Activated CD4-positive, alpha-beta memory T cell treated with anti-CD3 and anti-CD28 coated beads, Interleukin-2, amount 10 ng/mL, durations not matched to agents 7 days and 5 days (primary cell): Measurements from ENCODE around the gene TSPAN9. TPM values are rescaled to one million over a fixed set of nuclear protein-coding genes. Genes with fewer than 3 reads are reported as not detected.

Experiments
- CTCF ChIA-PET: fragments of 350-600 bp; sonication (Branson Sonifier 250); formaldehyde crosslinking; loops from one replicate; lab custom pipeline; 2021; ENCODE audit warnings: antibody characterized with exemption, inconsistent platforms; lab: Charles Lee
- POLR2A ChIA-PET: fragments of 350-600 bp; sonication (Branson Sonifier 250); formaldehyde crosslinking; loops from one replicate; lab custom pipeline; 2021; ENCODE audit warnings: antibody characterized with exemption; lab: Charles Lee
- DNase-seq: peaks from one replicate; pipeline ENCODE4 v3.0.0-alpha.2; 2020
- H3K27ac Mint-ChIP-seq: one replicate; pipeline ENCODE4 v1.8.0; 2021; ENCODE audit warnings: mild to moderate bottlenecking, mixed read lengths
- H3K27me3 Mint-ChIP-seq: one replicate; pipeline ENCODE4 v1.8.0; 2021; ENCODE audit warnings: mixed read lengths
- H3K36me3 Mint-ChIP-seq: one replicate; pipeline ENCODE4 v1.8.0; 2021; ENCODE audit warnings: low read depth, mixed read lengths
- H3K4me1 Mint-ChIP-seq: one replicate; pipeline ENCODE4 v1.8.0; 2021; ENCODE audit warnings: mixed read lengths
- H3K4me3 Mint-ChIP-seq: one replicate; pipeline ENCODE4 v1.8.0; 2021; ENCODE audit warnings: mild to moderate bottlenecking, mixed read lengths
- H3K9me3 Mint-ChIP-seq: one replicate; pipeline ENCODE4 v1.8.0; 2021; ENCODE audit warnings: mixed read lengths
- total RNA-seq, 2 experiments: library from RNA; stranded (reverse); gene quantifications; one replicate each; pipeline ENCODE4 v1.2.3, GENCODE V29; 2021

The TSPAN9 gene
- total RNA-seq, 2 experiments from 2014 or later, result 0.18 to 0.28 TPM

DNA sequence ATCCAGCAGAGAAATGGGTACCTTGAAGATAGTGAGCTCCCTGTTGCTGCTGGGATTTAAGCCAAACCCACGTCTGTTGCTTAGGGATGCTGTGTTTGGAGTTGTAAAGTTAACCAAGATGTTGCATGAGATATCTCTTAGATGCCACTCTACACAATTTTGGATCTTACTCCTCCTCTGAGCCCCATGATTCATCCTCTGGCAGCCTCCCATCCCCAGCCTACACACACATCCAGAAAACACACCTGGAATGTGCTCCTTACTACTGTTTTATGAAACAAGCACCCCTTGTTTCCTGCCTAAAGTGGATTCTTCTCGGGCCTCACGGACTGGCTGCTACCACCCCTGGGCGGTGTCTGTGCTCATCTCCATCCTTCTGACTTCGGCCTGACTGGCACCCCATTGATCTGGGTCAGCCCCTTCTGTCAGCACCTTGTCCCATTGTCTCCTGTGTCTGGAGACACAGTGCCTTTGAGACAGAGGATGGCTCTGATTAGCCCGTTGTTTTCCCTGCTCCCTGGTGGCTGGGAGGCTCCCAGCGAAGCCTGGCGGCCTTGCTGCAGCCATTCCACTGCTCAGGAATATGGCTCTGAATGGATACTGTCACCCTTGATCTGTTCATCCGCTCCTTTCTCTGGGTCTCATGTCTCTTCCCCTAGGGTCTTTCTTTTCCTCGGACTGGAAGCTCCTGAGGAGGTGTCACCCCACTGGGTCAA is 24.3 kb downstream of the TSPAN9 start:
- ChIA-PET POLR2A (no interaction called here), CTCF (no interaction called here)
- Mint-ChIP-seq H3K27me3 (peaks cover 3% of the 10 kb centered on the region), H3K27ac (no peak overlapping the region), H3K4me3 (no peak overlapping the region), H3K4me1 (no peaks in the 10 kb centered on the region), H3K36me3 (no peaks in the 10 kb centered on the region), H3K9me3 (peaks cover 6% of the 10 kb centered on the region)
- DNase-seq, result no peak

- H3K9me3 Mint-ChIP-seq, result peaks cover 5% of the 10 kb centered on the region
- peaks cover 3% of the 10 kb centered on the region for H3K27me3 Mint-ChIP-seq
- DNase-seq, result no peak
- no peak overlapping the region for H3K4me3 Mint-ChIP-seq
- no peaks in the 10 kb centered on the region for H3K4me1 Mint-ChIP-seq
- H3K27ac Mint-ChIP-seq, result no peak overlapping the region
- ChIA-PET CTCF (no interaction called here), POLR2A (no interaction called here)
- H3K36me3 Mint-ChIP-seq, result no peaks in the 10 kb centered on the region
Measured at GRCh38 chr12:3102771-3103410, 25.7 kb downstream of the TSPAN9 start.

DNA sequence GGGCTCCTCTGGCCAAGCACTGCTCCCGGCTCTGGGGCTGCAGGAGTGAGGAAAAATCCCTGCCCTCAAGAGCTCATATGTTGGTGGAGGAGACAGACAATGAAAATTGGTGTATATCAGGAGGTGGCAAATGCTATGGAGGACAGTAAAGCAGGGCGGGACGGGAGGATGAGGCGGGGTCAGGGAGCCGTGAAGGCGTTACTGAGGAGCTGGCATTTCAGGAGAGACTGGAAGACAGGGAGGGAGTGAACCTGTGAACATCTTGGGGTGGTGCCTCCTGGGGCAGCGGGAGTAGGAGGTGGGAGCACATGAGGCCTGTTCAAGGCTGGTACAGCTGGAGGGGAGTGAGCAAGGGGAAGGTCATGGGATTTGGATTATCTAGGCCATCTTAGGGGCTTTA is 26.6 kb downstream of the TSPAN9 start:
- no peak overlapping the region for H3K27ac Mint-ChIP-seq
- no peak overlapping the region for H3K4me3 Mint-ChIP-seq
- peaks cover 5% of the 10 kb centered on the region for H3K9me3 Mint-ChIP-seq
- no peaks in the 10 kb centered on the region for H3K4me1 Mint-ChIP-seq
- H3K36me3 Mint-ChIP-seq, result no peaks in the 10 kb centered on the region
- no peak for DNase-seq
- CTCF ChIA-PET, result no interaction called here
- peaks cover 3% of the 10 kb centered on the region for H3K27me3 Mint-ChIP-seq
- POLR2A ChIA-PET, result no interaction called here

DNA sequence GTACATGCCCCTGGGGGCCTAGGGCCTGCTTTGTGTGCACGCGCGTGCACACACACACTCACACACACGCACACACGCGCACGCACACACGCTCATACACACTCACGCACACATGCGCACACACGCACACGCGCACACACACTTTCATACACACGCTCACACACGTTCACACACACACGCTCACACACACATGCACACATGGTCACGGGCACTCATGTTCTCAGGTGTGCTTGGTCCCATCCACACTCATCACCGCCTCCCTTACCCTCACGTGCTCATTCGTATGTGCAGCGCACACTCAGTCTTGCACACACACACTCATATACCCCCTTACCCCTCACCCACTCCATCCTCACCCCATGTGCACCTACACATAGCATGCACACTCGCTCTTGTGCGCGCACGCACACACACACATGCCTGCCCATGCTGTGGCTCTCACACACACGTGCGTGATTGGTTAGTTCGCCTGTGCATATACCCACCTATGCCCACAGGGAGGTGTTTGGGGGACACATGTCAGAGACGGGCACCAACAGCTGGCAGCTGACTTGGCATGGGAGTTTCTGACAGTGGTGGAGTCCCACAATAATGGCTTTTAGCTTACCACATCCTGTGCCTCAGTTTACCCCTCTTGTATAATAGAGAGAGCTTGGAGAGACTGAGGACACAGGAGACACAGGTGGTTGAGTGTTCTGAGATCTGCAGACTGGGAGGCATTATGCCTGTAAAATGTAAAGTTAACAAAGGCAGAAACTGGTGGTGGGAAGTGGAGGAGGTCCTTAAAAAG is 28.7 kb downstream of the TSPAN9 start:
- Mint-ChIP-seq H3K27ac (no peak overlapping the region), H3K4me3 (no peak overlapping the region), H3K36me3 (no peaks in the 10 kb centered on the region), H3K9me3 (no peaks in the 10 kb centered on the region), H3K27me3 (no peaks in the 10 kb centered on the region), H3K4me1 (no peaks in the 10 kb centered on the region)
- ChIA-PET POLR2A (no interaction called here), CTCF (no interaction called here)
- DNase-seq, result no peak

- Mint-ChIP-seq H3K4me3 (no peak overlapping the region), H3K27ac (no peak overlapping the region), H3K36me3 (no peaks in the 10 kb centered on the region), H3K9me3 (no peaks in the 10 kb centered on the region), H3K27me3 (peaks cover 1% of the 10 kb centered on the region), H3K4me1 (no peaks in the 10 kb centered on the region)
- DNase-seq, result no peak
- POLR2A ChIA-PET, result no interaction called here
- CTCF ChIA-PET, result no interaction called here
Measured at GRCh38 chr12:3106579-3106978, 29.4 kb downstream of the TSPAN9 start.

GRCh38 chr12:3107071-3107583 is 29.9 kb downstream of the TSPAN9 start:
- Mint-ChIP-seq H3K4me3 (no peak overlapping the region), H3K9me3 (no peaks in the 10 kb centered on the region), H3K27me3 (peaks cover 4% of the 10 kb centered on the region), H3K27ac (no peak overlapping the region), H3K4me1 (no peaks in the 10 kb centered on the region), H3K36me3 (no peaks in the 10 kb centered on the region)
- ChIA-PET CTCF (no interaction called here), POLR2A (no interaction called here)
- no peak for DNase-seq

DNA sequence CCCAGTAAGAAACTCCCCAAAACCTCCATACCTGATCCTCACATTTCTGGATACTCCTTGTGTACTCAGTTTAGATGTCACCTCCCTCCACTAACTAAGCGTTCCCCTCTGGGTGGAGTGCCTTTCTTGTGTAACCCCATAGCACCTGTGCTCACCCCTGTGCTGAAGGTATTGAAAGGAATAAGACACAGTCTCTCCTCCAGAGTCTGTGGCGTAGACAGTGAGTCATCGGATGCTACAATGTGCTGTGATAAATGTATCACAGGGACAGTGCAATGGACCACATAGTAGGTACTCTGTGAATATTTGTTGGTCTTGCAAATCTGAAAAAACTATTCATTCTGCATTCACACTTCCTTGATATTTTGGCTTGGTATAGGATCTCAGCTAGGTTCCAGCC is 30.8 kb downstream of the TSPAN9 start:
- Mint-ChIP-seq H3K36me3 (no peaks in the 10 kb centered on the region), H3K27me3 (peaks cover 7% of the 10 kb centered on the region), H3K4me1 (no peaks in the 10 kb centered on the region), H3K4me3 (no peak overlapping the region), H3K27ac (no peak overlapping the region), H3K9me3 (no peaks in the 10 kb centered on the region)
- CTCF ChIA-PET, result no interaction called here
- POLR2A ChIA-PET, result no interaction called here
- no peak for DNase-seq

- H3K27ac Mint-ChIP-seq, result no peak overlapping the region
- H3K36me3 Mint-ChIP-seq, result no peaks in the 10 kb centered on the region
- no peak overlapping the region for H3K4me3 Mint-ChIP-seq
- CTCF ChIA-PET, result no interaction called here
- no peak for DNase-seq
- H3K4me1 Mint-ChIP-seq, result no peaks in the 10 kb centered on the region
- POLR2A ChIA-PET, result no interaction called here
- no peaks in the 10 kb centered on the region for H3K9me3 Mint-ChIP-seq
- H3K27me3 Mint-ChIP-seq, result peaks cover 12% of the 10 kb centered on the region
Measured at GRCh38 chr12:3110578-3110977, 33.4 kb downstream of the TSPAN9 start.

DNA sequence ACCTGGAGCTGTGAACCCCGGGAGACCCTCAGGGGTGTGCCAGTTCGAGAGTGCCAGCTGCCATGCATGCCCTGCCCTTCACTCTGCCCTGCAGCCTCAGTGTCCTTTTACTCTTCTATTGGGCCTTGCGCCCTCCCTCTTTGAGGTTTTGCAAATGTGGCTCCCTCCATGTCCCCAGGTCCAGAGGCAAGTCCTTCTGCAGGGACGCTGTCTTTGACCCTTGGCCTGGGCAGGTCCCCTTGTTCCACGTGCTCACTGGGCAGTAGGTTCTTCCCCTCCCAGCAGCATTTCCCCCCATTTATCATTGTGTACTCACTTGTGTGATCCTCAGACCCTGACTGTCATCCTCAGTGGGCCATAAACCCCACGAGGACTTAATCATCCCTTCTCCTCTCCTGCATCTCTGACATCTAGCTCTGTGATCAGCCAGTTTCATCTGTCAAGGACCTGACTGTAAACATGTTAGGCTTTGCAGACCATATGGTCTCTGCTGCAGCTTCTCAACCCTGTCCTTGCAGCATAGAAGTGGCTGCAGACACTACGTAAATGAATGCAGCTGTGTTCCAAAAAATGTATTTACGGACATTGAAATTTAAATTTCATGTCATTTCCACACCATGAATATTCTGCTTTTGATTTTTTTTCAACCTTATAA is 36.6 kb downstream of the TSPAN9 start:
- no peak overlapping the region for H3K4me3 Mint-ChIP-seq
- peaks cover 13% of the 10 kb centered on the region for H3K27me3 Mint-ChIP-seq
- H3K27ac Mint-ChIP-seq, result no peak overlapping the region
- no peaks in the 10 kb centered on the region for H3K9me3 Mint-ChIP-seq
- DNase-seq, result no peak
- ChIA-PET POLR2A (no interaction called here), CTCF (no interaction called here)
- no peaks in the 10 kb centered on the region for H3K36me3 Mint-ChIP-seq
- no peaks in the 10 kb centered on the region for H3K4me1 Mint-ChIP-seq

DNA sequence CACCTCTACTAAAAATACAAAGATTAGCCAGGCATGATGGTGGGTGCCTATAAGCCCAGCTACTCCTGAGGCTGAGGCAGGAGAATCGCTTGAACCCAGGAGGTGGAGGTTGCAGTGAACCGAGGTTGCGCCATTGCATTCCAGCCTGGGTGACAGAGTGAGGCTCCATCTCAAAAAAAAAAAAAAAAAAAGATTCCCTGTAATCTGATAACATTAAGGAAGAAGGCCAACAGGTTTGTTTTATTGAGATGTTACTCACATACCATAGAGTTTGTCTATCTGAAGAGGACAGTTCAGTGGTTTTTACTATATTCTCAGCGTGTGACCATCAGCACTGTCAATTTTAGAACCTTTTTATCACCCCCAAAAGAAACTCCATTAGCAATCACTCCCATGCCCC is 37.5 kb downstream of the TSPAN9 start:
- no peaks in the 10 kb centered on the region for H3K9me3 Mint-ChIP-seq
- CTCF ChIA-PET, result no interaction called here
- H3K27me3 Mint-ChIP-seq, result peaks cover 13% of the 10 kb centered on the region

GRCh38 chr12:3115078-3115477 is 37.9 kb downstream of the TSPAN9 start:
- H3K27ac Mint-ChIP-seq, result no peak overlapping the region

More for the DNA sequence above, 37.5 kb downstream of the TSPAN9 start:
- Mint-ChIP-seq H3K36me3 (no peaks in the 10 kb centered on the region), H3K27ac (no peak overlapping the region), H3K4me1 (peaks cover 4% of the 10 kb centered on the region), H3K4me3 (no peak overlapping the region)
- POLR2A ChIA-PET, result no interaction called here
- no peak for DNase-seq

GRCh38 chr12:3116106-3116844 is 39.1 kb downstream of the TSPAN9 start:
- no peak for DNase-seq

More at GRCh38 chr12:3115078-3115477, 37.9 kb downstream of the TSPAN9 start:
- ChIA-PET POLR2A (no interaction called here), CTCF (interaction anchor here (1.2 kb wide), 1 partner anchor 184 kb away, joined by 3 read pairs; no protein-coding TSS in a partner anchor)
- DNase-seq, result no peak
- H3K9me3 Mint-ChIP-seq, result no peaks in the 10 kb centered on the region
- no peaks in the 10 kb centered on the region for H3K36me3 Mint-ChIP-seq
- H3K27me3 Mint-ChIP-seq, result peaks cover 13% of the 10 kb centered on the region
- H3K4me1 Mint-ChIP-seq, result peaks cover 6% of the 10 kb centered on the region
- H3K4me3 Mint-ChIP-seq, result no peak overlapping the region

More at GRCh38 chr12:3116106-3116844, 39.1 kb downstream of the TSPAN9 start:
- peaks cover 15% of the 10 kb centered on the region for H3K27me3 Mint-ChIP-seq
- no peak overlapping the region for H3K27ac Mint-ChIP-seq
- H3K9me3 Mint-ChIP-seq, result no peaks in the 10 kb centered on the region
- peaks cover 8% of the 10 kb centered on the region for H3K4me1 Mint-ChIP-seq
- no peak overlapping the region for H3K4me3 Mint-ChIP-seq
- CTCF ChIA-PET, result interaction anchor here (1.2 kb wide), 1 partner anchor 183 kb away, joined by 3 read pairs; no protein-coding TSS in a partner anchor
- POLR2A ChIA-PET, result no interaction called here
- no peaks in the 10 kb centered on the region for H3K36me3 Mint-ChIP-seq
